Lower lobe of right lung (tissue), 2 donors: ENCODE measurements around the gene TRMT11. TPM values are rescaled to one million over a fixed set of nuclear protein-coding genes. Genes with fewer than 3 reads are reported as not detected.

ENCODE experiments used
- ATAC-seq, 2 donors: fragments of 200-7000 bp; cut with Tn5 transposase; one replicate each; pipeline ENCODE4 v1.9.1; 2020 to 2022; ENCODE audit warnings: mild to moderate bottlenecking in 2 of 2, moderate library complexity in 2 of 2
- DNase-seq: peaks from one replicate; pipeline ENCODE4 v3.0.0-alpha.2; 2020
- H3K27ac ChIP-seq: fragments of 200-600 bp; one replicate; pipeline ENCODE4 v1.8.0; 2022
- H3K27me3 ChIP-seq: fragments of 200-600 bp; one replicate; pipeline ENCODE4 v1.8.0; 2022; ENCODE audit warnings: low read depth
- H3K36me3 ChIP-seq: fragments of 200-600 bp; one replicate; pipeline ENCODE4 v1.8.0; 2022; ENCODE audit warnings: mild to moderate bottlenecking
- H3K4me1 ChIP-seq: fragments of 200-600 bp; one replicate; pipeline ENCODE4 v1.8.0; 2022
- H3K4me3 ChIP-seq: fragments of 200-600 bp; one replicate; pipeline ENCODE4 v1.8.0; 2022; ENCODE audit warnings: mild to moderate bottlenecking
- H3K9me3 ChIP-seq: fragments of 200-600 bp; one replicate; pipeline ENCODE4 v1.8.0; 2022
- CTCF ChIP-seq: fragments of 200-600 bp; IDR thresholded peaks from one replicate; pipeline ENCODE4 v1.8.0; 2022; ENCODE audit warnings: antibody characterized with exemption, mild to moderate bottlenecking
- intact Hi-C: fragments of 100-400 bp; cut with DNase I; formaldehyde crosslinking; loops from one replicate; pipeline ENCODE4 v1.11.0; 2022
- total RNA-seq: library from RNA; stranded (reverse); fragmentation: NEBNext Ultra II Directional; extraction: Animal tissue kit (Norgen Biotek cat#: 25700); gene quantifications from one replicate; pipeline ENCODE4 v1.2.1, GENCODE V29; 2021
- donor health status: DM: no; HTN: yes; CAD: no; lungs with severe emphysema.

The TRMT11 gene
- total RNA-seq, 1 donor from 2014 or later: 17.1 TPM

- H3K27me3 ChIP-seq: no peaks in the 10 kb centered on the region
- TF ChIP-seq CTCF: no peak
- H3K4me1 ChIP-seq: no peaks in the 10 kb centered on the region
- intact Hi-C loops: no loop called here
- DNase-seq (no peak), ATAC-seq (no peak)
- no peak overlapping the region for H3K4me3 ChIP-seq
- no peaks in the 10 kb centered on the region for H3K9me3 ChIP-seq
- H3K36me3 ChIP-seq: no peaks in the 10 kb centered on the region
- no peak overlapping the region for H3K27ac ChIP-seq
These were observed 86.5 kb downstream of the TRMT11 start for GRCh38 chr6:126072834-126073233.

- no peaks in the 10 kb centered on the region for H3K27me3 ChIP-seq
- no peaks in the 10 kb centered on the region for H3K4me1 ChIP-seq
- H3K9me3 ChIP-seq: no peaks in the 10 kb centered on the region
- ATAC-seq: no peak
- no peak for DNase-seq
- no peaks in the 10 kb centered on the region for H3K36me3 ChIP-seq
- intact Hi-C loops: no loop called here
- no peak for TF ChIP-seq CTCF
- H3K4me3 ChIP-seq: no peak overlapping the region
- H3K27ac ChIP-seq: no peak overlapping the region
These were observed 89.2 kb downstream of the TRMT11 start for GRCh38 chr6:126075335-126076071.

- H3K4me3 ChIP-seq: no peak overlapping the region
- no peak for TF ChIP-seq CTCF
- ATAC-seq: peak; percentile 31 to 35
- no peaks in the 10 kb centered on the region for H3K27me3 ChIP-seq
- DNase-seq: no peak
- H3K4me1 ChIP-seq: no peaks in the 10 kb centered on the region
- no peaks in the 10 kb centered on the region for H3K9me3 ChIP-seq
- no peak overlapping the region for H3K27ac ChIP-seq
- intact Hi-C loops: no loop called here
- H3K36me3 ChIP-seq: no peaks in the 10 kb centered on the region
These were observed 90.8 kb downstream of the TRMT11 start for GRCh38 chr6:126076992-126077664.

GRCh38 chr6:126077810-126078776 is 91.8 kb downstream of the TRMT11 start:
- Histone ChIP-seq H3K9me3 (no peaks in the 10 kb centered on the region), H3K27me3 (no peaks in the 10 kb centered on the region), H3K4me3 (no peak overlapping the region), H3K27ac (no peak overlapping the region), H3K4me1 (no peaks in the 10 kb centered on the region), H3K36me3 (no peaks in the 10 kb centered on the region)
- TF ChIP-seq CTCF: no peak
- no peak for DNase-seq
- peak; percentile 65 to 79 for ATAC-seq
- intact Hi-C loops: no loop called here

- Histone ChIP-seq H3K27ac (no peak overlapping the region), H3K36me3 (no peaks in the 10 kb centered on the region), H3K9me3 (no peaks in the 10 kb centered on the region), H3K4me3 (no peak overlapping the region), H3K4me1 (no peaks in the 10 kb centered on the region), H3K27me3 (no peaks in the 10 kb centered on the region)
- no peak for ATAC-seq
- no peak for DNase-seq
- no peak for TF ChIP-seq CTCF
- intact Hi-C loops: no loop called here
These were observed 97.5 kb downstream of the TRMT11 start for GRCh38 chr6:126083875-126084274.
